Suprapubic skin (tissue), 4 donors: Measurements from ENCODE around the gene GAK. TPM values are rescaled to one million over a fixed set of nuclear protein-coding genes. Genes with fewer than 3 reads are reported as not detected.

Source experiments
- DNase-seq, 2 donors: peaks; one replicate each; pipeline ENCODE4 v3.0.0-alpha.2; 2019; ENCODE audit warnings: low spot score in 2 of 2
- H3K27ac ChIP-seq: fragments of 200-600 bp; sonication (generic); one replicate; pipeline ENCODE4 v1.5.1; 2019
- H3K27me3 ChIP-seq: fragments of 200-600 bp; sonication (generic); one replicate; pipeline ENCODE4 v1.5.1; 2019
- H3K36me3 ChIP-seq: fragments of 200-600 bp; sonication (generic); one replicate; pipeline ENCODE4 v1.5.1; 2019
- H3K4me1 ChIP-seq: fragments of 200-600 bp; sonication (generic); one replicate; pipeline ENCODE4 v1.5.1; 2019
- H3K4me3 ChIP-seq: fragments of 200-600 bp; sonication (generic); one replicate; pipeline ENCODE4 v1.5.1; 2019; ENCODE audit warnings: mild to moderate bottlenecking
- H3K9me3 ChIP-seq: fragments of 200-600 bp; sonication (generic); one replicate; pipeline ENCODE4 v1.5.1; 2019
- EP300 ChIP-seq: sonication (generic); formaldehyde crosslinking; IDR thresholded peaks from one replicate; pipeline ENCODE4 v1.6.1; 2017; ENCODE audit warnings: antibody characterized with exemption
- POLR2A ChIP-seq, 2 donors: fragments of 450-650 bp; IDR thresholded peaks; one replicate each; pipeline ENCODE4 v1.6.1; 2017; ENCODE audit warnings: antibody characterized with exemption in 2 of 2, mild to moderate bottlenecking in 2 of 2, moderate library complexity in 2 of 2
- POLR2AphosphoS5 ChIP-seq, 3 donors: sonication (generic); formaldehyde crosslinking; IDR thresholded peaks; one replicate each; pipeline ENCODE4 v1.6.1; 2017; ENCODE audit warnings: antibody characterized with exemption in 3 of 3
- WGBS: methylation state at CpG from one replicate; pipeline ENCODE4 v1.1.5; 2018; 5-methylcytosine and 5-hydroxymethylcytosine counted together
- total RNA-seq, 4 donors: library from RNA; depleted of rRNA; stranded (reverse); fragments of >200 nt; gene quantifications; one replicate each; pipeline ENCODE4 v1.1.0, GENCODE V29; 2016
- TF ChIP-seq, protein P1 (sequence below), 2 donors: fragments of 200-600 bp in 1 of 2; fragments of 450-650 bp in 1 of 2; sonication (generic) in 1 of 2; IDR thresholded peaks; one replicate each; pipeline ENCODE4 v1.5.1; 2016 to 2019; ENCODE audit warnings: antibody characterized with exemption in 2 of 2, mild to moderate bottlenecking in 1 of 2, moderate library complexity in 1 of 2

Gene GAK
- total RNA-seq, 4 donors from 2014 or later: 108 to 166 (median 132) TPM

DNA sequence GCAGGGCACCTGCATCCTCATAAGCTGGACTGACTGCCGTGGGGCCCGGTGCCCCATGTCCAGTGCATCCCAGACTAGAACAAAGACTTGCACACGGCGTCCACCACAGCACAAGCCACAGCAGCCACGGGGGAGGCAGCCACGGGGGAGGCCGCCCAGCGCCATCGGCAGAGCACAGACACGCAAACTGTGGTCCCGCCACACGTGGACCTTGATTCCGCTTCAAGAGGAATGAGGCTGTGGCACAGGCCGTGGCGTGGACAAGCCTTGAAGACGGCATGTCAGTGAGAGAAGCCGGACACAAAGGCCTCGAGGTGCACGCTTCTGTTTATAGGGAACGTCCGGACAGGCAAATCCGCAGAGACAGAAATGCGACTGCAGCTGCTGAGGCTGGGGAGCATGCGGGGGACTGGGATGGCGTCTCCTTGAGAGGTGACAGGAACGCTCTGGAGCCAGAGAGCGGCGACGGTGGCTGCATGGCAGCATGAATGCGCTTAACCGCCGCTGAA lies 96.1 kb downstream of the GAK start:
- WGBS: 94% methylated on average over 30 of the region's 32 CpGs
- TF ChIP-seq POLR2AphosphoS5 (IDR thresholded peaks at IDR 0.05) (no peak), POLR2A (IDR thresholded peaks at IDR 0.05) (no peak), EP300 (no peak)
- TF ChIP-seq, protein P1, sequence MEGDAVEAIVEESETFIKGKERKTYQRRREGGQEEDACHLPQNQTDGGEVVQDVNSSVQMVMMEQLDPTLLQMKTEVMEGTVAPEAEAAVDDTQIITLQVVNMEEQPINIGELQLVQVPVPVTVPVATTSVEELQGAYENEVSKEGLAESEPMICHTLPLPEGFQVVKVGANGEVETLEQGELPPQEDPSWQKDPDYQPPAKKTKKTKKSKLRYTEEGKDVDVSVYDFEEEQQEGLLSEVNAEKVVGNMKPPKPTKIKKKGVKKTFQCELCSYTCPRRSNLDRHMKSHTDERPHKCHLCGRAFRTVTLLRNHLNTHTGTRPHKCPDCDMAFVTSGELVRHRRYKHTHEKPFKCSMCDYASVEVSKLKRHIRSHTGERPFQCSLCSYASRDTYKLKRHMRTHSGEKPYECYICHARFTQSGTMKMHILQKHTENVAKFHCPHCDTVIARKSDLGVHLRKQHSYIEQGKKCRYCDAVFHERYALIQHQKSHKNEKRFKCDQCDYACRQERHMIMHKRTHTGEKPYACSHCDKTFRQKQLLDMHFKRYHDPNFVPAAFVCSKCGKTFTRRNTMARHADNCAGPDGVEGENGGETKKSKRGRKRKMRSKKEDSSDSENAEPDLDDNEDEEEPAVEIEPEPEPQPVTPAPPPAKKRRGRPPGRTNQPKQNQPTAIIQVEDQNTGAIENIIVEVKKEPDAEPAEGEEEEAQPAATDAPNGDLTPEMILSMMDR (IDR thresholded peaks at IDR 0.05): no peak

DNA sequence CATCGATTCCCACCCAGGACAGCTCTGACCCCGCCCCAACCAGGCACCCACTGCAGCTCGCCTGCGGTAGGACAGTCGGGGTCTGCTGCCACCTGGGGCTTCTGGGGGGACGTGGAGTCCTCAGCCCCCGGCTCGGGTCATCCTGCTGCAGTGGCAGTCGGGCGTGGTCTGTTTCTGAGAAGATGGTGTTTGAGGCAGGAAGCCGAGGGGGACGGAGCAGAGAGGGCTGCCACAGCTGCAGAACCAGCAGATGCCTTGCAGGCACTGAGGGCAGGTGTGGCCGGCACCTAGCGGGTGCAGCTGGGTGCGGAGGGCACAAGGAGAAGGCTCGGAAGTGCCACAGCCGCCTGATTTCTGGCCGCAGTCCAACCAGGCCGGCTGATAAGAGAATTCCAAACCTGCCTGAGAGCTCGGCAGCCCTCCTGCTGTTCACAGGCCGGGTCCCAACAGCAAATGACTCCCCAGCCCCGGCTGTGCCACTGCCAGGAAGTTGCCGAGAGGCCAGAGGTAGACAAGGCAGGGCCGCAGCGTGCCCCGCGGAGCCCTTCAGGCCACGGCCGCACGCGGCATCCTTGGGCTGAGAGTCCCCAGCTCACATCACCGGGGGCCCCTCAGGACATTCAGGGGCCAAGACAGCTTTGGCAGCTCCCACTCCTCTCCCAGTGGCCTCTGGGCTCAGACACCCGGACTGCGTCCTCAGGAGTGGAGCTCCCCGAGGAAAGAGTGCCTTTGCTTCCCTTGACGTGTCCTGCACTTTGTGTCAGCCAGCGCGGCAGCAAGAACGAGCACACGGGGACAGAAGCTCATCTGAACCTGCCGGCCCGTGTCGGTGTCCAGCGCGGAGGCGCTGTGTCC lies 96.7 kb downstream of the GAK start:
- DNase-seq: no peak
- H3K36me3 ChIP-seq: no peaks in the 10 kb centered on the region
- peaks cover 19% of the 10 kb centered on the region for H3K27me3 ChIP-seq
- 60% methylated on average over 1 of the region's 46 CpGs for WGBS
- no peak overlapping the region for H3K4me3 ChIP-seq
- no peak for TF ChIP-seq EP300
- TF ChIP-seq, protein P1 (IDR thresholded peaks at IDR 0.05): no peak
- no peak for TF ChIP-seq POLR2A (IDR thresholded peaks at IDR 0.05)
- no peak for TF ChIP-seq POLR2AphosphoS5 (IDR thresholded peaks at IDR 0.05)
- H3K9me3 ChIP-seq: peaks cover 20% of the 10 kb centered on the region
- no peaks in the 10 kb centered on the region for H3K4me1 ChIP-seq
- no peak overlapping the region for H3K27ac ChIP-seq

More for the DNA sequence above, 96.1 kb downstream of the GAK start:
- no peaks in the 10 kb centered on the region for H3K4me1 ChIP-seq
- peaks cover 20% of the 10 kb centered on the region for H3K9me3 ChIP-seq
- no peaks in the 10 kb centered on the region for H3K36me3 ChIP-seq
- no peak overlapping the region for H3K27ac ChIP-seq
- no peak overlapping the region for H3K4me3 ChIP-seq
- DNase-seq: no peak
- peaks cover 12% of the 10 kb centered on the region for H3K27me3 ChIP-seq

DNA sequence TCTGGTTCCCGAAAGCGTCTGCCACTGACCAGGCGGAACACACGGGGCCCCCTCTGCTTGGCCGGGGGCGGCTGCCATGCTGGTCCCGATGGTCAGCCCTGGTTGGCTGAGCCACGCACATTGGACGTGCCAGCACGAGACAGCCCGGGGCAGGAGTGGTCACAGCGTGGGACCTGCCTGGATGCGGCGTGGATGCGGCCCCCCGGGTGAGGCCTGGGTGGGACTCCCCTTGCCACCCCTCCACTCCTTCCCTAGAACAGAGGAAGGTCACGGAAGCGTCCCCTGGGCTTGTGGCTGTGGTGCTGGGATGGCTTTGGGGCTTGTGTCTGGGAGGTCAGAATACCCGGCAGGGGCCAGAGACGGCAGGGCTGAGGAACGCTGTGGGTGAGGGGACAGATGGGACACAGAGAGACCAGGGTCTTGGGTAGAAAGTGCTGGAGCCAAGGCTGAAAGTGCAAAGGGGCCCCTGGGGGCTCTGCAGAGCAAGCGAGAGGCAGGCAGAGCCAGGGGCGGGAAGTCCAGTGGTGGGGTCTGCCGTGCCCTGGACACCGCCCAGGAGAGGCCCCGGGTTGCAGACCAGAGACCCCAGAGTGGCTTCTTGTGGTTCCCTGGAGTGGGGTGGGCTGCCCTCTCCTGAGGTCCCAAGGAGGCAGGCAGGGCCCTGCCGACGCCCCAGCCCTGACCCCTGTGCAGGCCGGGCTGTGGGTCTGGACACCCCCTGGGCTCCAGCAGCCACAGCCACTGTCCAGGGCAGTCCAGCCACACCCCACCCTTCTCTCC lies 97.6 kb downstream of the GAK start:
- Histone ChIP-seq H3K36me3 (no peaks in the 10 kb centered on the region), H3K9me3 (peaks cover 20% of the 10 kb centered on the region), H3K27me3 (peaks cover 27% of the 10 kb centered on the region), H3K4me3 (no peak overlapping the region), H3K4me1 (no peaks in the 10 kb centered on the region), H3K27ac (no peak overlapping the region)
- TF ChIP-seq POLR2AphosphoS5 (IDR thresholded peaks at IDR 0.05): no peak
- TF ChIP-seq EP300: no peak
- no peak for TF ChIP-seq POLR2A (IDR thresholded peaks at IDR 0.05)
- TF ChIP-seq, protein P1 (IDR thresholded peaks at IDR 0.05): no peak
- WGBS: 74% methylated on average over 14 of the region's 29 CpGs
- no peak for DNase-seq

DNA sequence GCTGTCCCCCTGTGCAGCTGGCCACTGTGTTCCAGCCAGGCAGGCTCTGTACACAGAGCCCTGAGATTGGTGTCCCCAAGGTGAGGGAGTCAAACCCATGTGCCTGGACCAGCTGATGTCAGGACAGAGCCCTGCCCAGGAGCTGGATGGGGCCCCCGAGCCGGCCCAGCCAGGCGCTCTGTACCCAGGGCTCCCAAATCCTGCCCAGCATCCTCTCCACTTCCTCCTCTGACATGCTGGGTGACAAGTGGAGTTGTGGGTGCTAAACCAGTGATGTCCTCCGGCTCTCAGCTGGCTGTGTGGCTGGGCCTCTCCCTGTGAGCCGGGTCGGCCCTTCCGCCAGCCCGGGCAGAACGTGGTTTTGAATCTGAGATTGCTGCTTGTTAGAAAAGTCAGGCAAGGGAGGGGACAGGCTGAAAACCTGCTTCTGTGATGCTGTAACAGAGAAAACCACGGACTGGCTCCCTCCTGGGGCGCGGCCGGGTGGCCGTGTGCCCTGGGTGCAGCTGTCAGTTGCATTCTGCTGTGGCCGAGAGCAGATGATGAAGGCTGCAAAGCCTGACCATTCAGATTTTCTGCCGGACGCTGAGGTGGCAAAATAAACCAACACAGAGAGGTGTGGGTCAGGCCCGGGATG lies 98.3 kb downstream of the GAK start:
- WGBS: 77% methylated on average over 10 of the region's 18 CpGs
- peaks cover 20% of the 10 kb centered on the region for H3K9me3 ChIP-seq
- DNase-seq: no peak
- H3K36me3 ChIP-seq: no peaks in the 10 kb centered on the region
- H3K4me1 ChIP-seq: no peaks in the 10 kb centered on the region
- H3K4me3 ChIP-seq: no peak overlapping the region
- peaks cover 34% of the 10 kb centered on the region for H3K27me3 ChIP-seq
- TF ChIP-seq POLR2AphosphoS5 (IDR thresholded peaks at IDR 0.05): no peak
- TF ChIP-seq, protein P1 (IDR thresholded peaks at IDR 0.05): no peak
- no peak overlapping the region for H3K27ac ChIP-seq
